ENCODE results near the gene NEDD9. TPM values are rescaled to one million over a fixed set of nuclear protein-coding genes. Genes with fewer than 3 reads are reported as not detected.
A peak's percentile ranks its signal among the peaks of the same experiment; 100 is the strongest.

Gene NEDD9
- polyA plus RNA-seq, 1 donor = 67.0 TPM

DNA sequence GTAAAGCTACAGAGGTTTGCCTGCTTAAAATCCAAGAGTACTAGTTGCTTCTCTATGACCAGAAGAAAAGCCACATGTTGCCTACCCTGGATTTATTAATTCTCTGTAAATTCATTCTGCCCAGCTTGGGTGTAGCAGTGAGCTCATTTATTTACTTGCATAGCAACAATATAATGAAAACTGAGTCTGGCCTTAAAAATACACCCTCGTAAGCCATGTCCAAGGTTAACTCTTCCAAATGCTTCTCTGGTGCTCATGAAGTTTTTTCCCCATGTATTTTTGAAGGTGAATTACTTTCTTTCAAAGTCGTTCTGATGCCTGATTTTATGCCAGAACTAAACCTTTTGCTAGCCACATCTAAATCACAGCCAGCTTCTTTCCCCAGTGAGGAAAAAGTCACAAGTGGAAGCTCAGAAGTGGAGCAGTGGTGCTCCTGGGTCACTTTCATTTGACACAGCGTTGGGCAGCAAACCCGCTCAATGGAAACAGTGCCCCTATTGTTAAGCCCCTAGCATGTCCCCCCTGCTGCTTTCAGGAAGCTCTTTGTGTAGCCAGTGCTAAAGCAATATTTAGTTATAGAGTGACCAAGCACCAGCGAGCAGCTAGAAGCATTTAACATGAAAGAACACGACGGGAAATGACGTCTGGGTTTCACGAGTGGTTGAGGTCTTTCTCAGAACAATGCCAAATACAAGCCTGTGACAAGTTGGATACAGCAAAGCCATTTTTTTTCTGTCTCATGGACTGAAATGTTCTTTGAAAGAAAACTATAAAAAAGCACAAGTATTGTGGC lies 29.8 kb downstream of the NEDD9 start:
- peak; percentile 60 for DNase-seq

DNA sequence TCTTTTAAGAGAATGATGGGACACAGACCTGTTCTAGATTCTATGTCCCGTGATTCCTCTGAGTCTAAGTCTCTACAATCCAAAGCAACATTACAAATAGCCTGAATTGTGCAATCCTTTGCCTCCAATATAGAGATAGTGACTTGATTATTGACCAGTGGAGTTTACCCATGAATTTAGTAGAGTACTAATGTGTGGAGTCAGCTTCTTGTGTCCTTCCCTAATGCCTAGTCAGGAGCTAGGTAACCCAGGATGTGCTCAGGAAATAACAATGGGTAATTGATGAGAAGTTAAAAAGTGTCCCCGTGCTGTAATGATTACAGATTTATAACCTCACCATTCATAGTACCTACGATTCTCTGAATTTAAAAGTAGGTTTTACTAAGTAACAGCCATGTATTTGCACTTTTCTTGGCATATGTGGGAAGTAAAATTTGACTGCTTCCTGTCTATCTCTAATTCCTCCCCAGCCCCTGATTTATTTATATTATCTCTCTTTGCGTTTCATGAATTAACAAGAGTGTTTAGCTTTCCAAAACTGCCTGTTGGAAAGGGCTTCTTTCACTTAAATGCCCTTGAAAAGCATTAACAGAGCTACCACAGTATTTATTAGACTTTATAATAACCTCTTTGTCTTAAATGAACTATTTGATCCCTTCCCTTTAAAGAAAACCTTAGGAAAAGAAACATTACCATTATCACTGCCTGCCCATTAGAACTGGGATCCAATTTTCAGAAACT lies 30.5 kb downstream of the NEDD9 start:
- DNase-seq = no peak

DNA sequence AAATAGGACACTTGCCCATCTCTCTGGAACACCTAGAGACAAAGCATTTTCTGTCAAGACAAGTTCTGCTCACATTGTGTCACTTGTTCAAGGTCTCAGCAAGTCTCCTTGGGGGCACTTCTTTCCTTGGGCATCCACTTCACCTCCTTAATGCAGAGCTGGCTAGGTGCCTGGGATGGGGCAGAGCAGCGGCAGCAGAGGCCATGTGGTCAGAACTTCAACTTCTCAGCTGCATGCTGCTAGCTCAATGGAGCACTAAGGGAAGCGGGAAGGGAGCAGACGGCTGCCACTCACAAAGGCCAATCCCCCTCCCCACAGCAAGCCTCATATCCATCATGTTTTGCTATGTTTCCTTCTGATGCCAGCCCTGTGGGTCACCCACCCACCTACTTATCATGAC lies 31.5 kb downstream of the NEDD9 start:
- no peak for DNase-seq

DNA sequence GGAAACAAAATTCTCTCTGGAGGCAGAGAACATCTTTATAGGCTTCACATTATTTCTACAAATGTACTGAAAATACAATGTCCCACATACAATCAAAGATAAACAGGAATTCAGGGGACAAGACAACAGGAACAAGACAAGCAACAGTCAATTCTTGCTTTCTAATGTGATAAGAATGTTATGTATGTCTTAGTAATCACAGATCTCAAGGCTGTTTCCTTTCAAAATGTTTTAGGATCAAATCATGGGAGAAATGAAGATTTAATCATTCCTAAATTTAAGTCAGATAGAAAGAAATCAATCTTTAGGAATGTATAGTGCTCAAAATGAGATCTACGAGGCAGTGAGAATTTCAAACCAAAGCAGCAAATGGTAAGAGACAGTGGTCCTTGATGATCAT lies 32.1 kb downstream of the NEDD9 start:
- no peak for DNase-seq

DNA sequence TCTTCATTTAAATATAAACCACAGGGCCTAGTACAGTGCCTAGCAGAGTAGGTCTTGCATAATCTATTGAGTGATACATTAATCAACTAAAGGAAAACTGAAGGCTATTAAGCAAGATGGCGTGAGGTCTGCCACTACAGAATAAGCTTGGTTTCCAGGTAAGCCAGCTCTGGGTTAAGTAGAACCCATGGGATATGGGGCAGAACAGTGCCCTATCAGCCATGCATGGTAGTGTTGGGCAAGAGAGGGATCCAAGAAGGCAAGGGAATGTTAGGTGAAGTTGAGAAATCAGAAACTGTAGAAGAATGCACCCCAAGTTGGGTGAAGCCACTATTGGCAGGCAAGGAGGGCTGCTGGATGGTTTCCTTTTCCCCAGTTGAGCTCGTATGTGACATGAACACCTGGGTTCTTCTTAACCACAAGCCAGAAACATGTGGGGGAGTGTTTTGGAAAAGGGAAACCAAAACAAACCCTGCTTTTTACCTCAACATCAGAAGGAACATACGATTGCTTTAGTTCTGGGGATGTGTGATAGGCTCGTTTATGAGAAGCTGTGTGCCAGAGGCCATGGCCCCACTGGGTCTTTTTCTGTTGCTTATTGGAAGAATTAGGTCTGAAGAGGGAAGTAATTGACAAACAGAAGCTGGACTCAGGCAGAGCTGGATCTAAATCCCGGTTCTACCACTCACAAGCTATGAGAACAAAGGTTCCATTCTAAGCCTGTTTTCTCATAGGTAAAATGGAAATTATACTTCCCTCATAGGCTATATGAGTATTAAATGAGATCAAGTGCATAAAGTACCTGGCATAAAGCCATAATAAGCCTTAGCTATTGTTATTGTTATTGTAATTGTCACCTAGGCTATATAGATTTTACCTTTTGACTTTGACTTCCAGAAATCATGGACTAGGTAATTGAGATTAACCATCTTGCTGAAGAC lies 33.5 kb downstream of the NEDD9 start:
- no peak for DNase-seq

DNA sequence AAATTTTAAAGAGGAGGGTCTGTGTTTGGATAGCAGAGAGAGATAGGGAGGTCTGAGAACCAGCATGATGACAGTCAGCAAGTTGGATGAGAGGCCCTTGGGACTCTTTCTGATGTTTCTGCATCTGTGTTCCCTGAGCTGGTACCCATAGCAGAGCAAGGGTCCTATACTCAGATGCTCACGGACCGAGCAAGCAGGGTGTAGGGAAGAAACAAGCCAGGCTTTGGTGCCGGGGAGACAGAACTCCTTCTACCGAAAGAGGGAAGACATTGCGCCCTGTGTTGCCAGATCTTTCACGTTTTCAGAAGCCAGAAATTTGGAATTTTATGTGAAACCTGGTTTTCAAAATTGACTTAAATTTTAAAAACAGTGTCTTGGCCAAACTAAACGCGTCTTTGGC lies 34.6 kb downstream of the NEDD9 start:
- DNase-seq = no peak

DNA sequence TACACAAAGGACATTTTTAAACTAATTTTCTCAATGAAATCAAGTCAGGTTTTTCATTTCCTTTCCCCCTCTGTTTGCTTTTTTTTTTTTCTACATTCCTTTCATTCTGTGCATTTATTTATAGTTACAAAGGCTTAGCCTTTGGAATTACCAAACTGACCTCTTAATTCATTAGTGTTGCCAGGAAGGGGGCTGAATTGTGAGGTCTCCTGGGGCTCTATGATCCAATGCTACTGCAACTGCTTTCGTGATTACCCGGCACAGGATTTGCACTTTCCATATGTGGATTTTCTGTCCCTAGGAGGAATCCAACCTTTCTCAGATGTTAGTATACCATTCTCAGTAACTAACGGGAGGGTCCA lies 35.3 kb downstream of the NEDD9 start:
- peak; percentile 58 for DNase-seq

DNA sequence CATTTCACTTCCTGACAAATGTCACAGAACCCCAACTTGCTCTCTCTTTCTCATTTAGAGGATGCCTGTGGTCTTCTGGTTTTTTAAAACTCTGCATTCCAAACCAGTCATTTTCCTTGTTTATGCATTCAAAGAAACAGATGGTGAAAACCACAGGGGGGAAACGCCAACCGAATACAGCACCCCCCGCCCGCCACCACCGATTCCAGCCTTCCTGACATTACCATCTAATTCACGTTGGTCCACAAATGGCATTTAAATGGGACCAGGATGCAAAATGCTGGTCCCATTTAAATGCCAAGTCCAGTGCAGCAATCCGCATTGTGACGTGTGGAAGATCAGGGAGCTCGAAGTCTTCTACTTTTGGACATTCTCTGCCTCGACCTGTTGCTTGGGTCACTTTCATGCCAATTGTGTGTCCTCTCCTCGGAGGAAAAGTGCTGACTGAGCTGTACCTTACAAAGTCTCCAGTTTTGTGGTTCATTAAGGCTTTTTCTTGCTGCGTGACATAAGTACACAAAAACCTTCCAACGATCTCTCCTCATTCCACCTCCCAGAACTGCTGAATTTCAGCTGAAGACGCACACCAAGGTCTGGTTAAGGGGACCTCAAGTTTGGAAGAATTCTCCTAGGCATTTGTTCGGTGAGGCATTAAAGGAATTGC lies 35.8 kb downstream of the NEDD9 start:
- no peak for DNase-seq

DNA sequence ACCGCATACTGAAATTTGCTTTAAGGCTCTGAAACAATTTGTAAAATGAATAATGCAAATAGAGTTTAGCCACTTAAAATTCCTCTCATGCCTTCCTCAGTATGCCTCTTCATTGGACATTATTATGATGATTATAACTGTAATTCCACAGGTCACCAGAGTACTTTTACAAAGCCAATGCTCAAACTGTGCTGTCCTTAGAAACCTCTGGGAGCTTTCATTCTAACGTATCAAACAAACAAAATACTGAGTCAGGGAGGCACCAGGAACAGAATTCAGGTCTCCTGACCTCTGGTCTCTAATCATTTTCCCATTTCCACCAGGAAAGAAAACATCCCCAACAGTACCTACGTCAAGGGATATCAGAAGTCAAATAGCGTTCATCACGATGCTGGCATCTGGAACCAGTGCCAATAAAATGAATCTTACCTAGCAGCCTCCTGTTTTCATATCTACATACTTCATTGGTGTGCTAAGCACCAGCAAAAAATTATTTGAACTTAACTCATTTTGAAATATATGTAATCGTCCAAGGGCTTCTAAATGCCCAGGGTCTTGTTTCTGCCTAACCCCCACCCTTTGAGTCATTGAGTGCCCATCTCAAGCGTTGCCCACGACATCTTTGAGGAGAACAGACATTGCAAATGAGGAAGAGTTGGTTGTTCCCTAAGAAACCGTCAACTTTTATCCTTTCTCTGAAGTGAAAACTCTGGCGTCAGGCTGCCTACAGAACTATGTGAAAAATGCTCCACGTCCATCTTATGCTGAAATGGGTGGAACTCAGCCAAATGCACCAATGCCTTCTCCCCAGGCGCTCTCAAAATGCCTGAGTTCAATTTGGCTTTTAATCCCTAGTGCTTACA lies 37.9 kb downstream of the NEDD9 start:
- no peak for DNase-seq

DNA sequence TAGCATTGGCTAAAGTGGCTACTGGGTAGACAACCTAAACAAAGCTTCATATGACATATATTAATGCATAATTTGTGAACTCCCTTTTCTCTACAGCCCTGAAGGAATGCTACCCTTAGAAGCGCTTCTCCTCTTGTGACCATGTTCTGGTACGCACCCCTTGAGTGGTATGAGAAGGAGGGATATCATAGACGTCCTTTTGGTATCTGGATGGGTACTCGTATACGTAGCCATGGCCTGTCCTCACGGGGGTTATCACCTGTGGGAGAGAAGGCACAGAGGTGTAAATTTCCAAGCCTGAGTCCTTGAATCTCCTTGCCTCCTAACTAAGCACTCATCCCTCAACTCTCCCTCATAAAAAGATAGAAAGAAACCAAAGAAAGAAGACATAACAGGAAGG lies 39.0 kb downstream of the NEDD9 start:
- no peak for DNase-seq

DNA sequence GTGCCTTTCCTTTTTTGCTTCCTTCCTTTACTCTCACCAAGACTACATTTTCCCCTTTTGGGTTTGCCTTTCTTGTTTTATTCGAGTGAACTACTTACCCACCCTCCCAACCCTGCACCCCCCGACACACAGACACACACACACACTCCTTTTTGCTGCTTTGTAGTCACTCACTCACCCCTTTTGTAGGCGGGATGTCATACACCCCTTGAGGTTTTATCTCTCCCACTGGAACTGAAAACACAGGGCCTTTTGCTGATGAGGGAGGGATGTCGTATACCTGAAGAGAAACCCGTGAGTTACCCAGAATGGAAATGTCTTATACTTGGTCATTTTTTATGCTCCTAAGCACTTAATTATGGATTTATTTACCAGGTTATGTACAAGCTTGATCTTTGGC lies 40.3 kb downstream of the NEDD9 start:
- DNase-seq = no peak

DNA sequence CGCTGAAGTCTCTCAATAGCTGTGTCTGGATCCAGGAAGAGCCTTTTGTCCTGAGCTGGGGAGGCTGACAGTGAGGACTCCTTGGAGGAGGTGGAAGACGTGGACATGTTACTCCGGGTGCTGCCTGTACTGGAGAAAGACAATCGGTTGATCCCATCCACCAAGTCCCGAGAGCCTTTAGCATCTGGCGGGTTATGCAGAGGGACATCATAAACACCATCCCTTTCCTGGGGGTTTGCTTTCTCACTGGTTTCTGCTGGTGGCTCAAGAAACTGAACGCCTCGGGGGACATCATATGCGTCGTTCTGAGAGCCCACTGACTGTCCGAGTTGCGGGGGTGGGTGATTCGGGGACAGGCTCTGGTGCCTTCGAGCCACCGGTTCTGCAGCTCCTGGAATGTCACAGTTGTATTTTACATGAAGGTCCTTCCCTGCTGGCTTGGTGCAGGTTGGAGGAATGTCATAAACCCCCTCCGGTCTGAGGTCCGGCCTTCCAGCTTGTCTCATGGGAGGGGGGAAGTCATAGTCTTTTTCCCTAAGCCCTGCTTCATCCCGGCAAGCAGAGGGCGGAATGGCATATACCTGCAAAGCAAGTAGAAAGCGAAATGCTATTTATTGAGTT lies 41.7 kb downstream of the NEDD9 start:
- DNase-seq = no peak

DNA sequence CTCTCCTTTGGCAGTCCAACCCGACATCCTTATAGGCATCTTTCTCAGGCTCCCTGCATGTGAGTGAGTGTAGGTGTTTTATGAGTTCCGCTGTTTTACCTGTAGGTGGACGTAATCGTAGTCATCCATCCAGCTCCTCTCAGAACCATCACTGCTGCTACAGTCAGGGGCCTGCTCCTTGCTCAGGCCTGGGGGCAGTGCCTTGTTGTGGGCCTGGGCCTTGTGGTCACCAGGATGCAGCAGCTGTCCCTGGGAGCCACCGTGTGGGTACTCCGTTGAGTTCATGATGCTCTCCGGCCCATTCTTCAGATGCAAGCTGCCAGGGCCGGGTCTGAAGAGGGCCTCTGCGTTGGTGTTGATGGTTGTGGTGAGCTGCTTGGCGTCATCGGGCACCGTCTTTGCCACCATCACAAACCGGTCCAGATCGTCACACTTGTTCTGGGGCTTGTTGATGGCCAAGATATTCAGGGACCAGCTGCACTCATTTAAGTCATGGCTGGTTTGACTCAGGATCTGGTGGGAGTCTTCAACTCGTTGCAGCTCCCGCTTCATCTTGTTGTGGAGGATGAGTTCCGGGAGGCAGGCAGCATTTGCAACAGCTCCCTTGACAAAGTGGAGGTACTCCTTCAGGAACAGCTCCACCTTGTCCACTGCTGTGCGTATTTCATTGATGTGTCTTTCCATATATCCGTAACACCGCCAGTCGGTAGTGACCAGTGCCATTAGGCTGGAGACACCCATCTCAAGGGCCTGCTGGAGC lies 42.4 kb downstream of the NEDD9 start:
- DNase-seq = no peak

DNA sequence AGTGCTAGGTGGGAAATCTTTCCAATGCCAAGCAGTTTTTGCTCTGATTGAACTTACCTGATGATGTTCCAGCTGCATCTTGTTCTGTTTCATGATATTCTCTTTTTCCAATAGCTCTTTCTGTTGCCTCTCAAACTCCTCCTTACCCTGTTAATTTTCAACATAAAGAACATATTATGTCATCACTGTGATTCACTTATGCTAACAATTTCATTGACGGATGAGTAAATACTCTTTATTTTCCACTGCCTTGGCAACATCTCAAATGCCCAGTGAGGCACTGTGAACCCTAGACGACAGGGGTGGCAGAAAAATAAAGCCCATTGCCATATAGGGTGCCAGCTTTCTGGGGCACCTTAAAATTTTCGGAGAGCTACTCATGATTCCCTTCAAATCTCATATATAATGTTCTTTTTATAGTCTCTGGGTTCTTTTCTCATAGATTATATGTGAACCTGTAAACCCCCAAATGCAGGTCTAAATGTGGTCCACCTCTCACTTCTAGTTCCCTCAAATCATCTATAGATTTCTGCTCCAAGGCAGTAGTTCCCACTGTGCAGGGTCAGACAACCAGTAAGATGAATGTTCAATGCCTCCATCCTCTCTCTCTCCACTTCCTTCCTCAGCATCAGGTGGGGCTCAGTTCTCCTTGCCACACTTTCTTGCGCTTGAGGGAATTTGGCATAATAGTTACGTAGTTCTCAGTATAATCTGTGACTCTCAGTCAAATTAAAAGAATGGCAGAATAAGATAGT lies 44.1 kb downstream of the NEDD9 start:
- no peak for DNase-seq

DNA sequence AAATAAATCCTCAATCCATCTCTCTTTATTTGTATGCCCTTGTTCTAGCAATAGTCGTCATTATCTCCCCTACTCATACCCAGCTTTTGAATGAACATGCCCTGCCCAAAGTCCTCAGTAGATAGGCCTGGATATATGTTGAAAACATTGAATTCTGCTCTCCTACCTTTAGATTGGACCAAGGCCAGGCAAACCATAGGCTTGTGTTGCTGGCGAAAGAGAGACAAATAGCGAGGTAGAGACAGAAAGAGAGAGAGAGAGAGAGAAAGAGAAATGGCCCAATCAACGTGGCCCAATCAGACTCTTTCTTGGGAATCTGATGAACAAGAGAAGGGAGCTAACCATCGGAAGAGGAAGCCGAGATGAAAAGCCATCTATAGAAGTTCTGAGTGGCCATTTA lies 45.2 kb downstream of the NEDD9 start:
- no peak for DNase-seq

DNA sequence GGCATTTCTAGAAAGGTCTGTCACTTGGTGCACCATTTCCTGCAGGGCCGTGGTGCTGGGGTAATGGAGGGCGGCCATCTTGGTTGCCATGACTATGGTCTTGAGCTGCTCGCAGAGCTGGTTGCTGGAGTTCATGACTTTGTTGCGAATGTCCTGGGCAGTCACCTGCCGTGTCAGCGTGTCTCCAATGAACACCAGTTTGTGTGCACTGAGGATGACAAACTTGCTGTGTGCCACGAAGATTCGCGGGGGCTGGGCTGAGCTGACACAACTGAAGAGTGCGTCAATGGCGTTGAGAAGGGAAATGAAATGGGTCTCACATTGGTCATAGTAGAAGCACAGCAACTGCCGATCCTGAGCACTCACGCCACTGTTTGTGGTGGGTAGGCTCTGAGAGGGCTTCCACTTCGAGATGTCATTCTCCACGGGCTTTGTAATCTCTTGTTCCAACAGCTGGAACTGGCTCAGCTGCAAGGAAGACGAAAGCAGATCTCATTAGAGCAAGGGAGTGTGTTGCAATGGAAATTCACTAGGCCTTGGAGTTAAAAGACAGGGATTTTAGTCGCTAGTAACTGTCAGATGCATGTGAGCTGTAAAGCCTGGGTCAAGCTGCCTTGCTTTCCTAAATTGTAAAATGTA lies 47.1 kb downstream of the NEDD9 start:
- DNase-seq = no peak

DNA sequence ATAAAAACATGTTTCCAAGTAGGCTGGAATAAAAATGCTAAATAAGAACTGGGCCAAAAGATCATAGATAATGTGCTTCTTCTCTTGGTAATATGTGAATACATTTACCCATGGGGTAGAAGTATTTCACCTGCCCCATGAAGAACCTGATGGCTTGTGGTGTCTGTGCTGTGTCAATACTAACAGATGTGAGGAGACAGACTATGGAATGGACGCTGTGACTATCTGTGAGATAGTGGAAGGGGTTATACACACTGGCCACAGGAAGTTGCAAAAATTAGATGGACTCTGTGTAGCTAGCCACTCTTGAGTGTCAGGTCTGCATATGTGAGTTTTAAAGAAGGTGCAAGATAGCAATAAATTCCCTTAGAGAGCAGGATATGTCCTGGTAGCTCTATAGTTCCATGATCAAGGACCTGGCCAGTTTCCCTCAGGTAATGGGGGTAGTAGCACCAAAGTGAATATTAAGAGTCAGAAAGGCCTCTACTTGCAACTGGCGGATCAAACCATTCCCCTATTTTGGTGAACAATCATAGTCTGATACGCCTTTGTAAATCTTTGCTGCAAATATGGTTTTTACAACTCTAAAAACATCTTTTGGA lies 48.6 kb downstream of the NEDD9 start:
- no peak for DNase-seq

DNA sequence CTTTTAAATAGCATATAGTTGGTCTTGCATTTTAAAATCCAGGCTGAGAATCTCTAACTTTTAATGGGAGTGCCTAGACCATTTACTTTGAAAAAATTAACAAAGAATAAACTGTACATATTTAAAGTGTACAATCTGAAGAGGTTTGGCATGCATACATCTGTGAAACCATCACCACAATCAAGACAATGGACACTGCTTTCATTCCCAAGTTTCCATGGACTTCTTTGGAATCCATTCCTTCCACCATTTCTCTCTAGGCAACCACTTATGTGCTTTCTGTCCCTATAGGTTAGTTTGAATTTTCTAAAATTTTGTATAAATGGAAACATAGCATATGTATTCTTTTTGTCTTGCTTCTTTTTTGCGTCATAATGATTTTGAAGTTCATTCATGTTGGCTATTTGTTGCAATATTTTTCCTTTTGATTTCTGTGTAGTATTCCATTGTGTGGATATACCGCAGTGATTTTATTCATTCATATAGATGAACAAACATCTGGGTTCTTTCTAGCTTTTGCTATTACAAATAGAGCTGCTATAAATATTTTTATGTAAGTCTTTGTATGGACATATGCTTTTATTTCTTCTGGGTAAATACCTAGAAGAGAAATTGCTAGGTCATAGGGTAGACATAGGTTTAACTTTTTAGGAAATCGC lies 50.9 kb downstream of the NEDD9 start:
- no peak for DNase-seq
